GM19467 (cell line): ENCODE data around the gene PDK3.

Experiments
- ATAC-seq: cut with Tn5 transposase; IDR thresholded peaks from one replicate; pipeline ENCODE4 v1.9.1; 2021; ENCODE audit warnings: mild to moderate bottlenecking, moderate library complexity; ENCODE audit not compliant: unreplicated experiment

The PDK3 gene

GRCh38 chrX:24480400-24480865 lies 15.3 kb downstream of the PDK3 start:
- ATAC-seq: peak; percentile 38

GRCh38 chrX:24482823-24483415 lies 17.8 kb downstream of the PDK3 start:
- ATAC-seq: no peak

- no peak for ATAC-seq
Observed at GRCh38 chrX:24483596-24483995, 18.5 kb downstream of the PDK3 start.

GRCh38 chrX:24485323-24485722 lies 20.2 kb downstream of the PDK3 start:
- ATAC-seq: no peak

GRCh38 chrX:24485976-24486680 lies 21.0 kb downstream of the PDK3 start:
- ATAC-seq: no peak

- ATAC-seq: no peak
Observed at GRCh38 chrX:24487571-24487970, 22.5 kb downstream of the PDK3 start.

GRCh38 chrX:24491741-24492140 lies 26.7 kb downstream of the PDK3 start:
- ATAC-seq: no peak

GRCh38 chrX:24493740-24494581 lies 28.9 kb downstream of the PDK3 start:
- ATAC-seq: no peak

- no peak for ATAC-seq
Observed at GRCh38 chrX:24494647-24495075, 29.6 kb downstream of the PDK3 start.

- ATAC-seq: no peak
Observed at GRCh38 chrX:24495700-24496099, 30.6 kb downstream of the PDK3 start.

GRCh38 chrX:24498181-24498580 lies 33.1 kb downstream of the PDK3 start:
- no peak for ATAC-seq

- no peak for ATAC-seq
Observed at GRCh38 chrX:24498975-24499374, 33.9 kb downstream of the PDK3 start.

GRCh38 chrX:24506082-24506481 lies 41.0 kb downstream of the PDK3 start:
- no peak for ATAC-seq

GRCh38 chrX:24508375-24508774 lies 43.3 kb downstream of the PDK3 start:
- no peak for ATAC-seq

- ATAC-seq: no peak
Observed at GRCh38 chrX:24513416-24513815, 48.3 kb downstream of the PDK3 start.

GRCh38 chrX:24515447-24515846 lies 50.4 kb downstream of the PDK3 start:
- ATAC-seq: no peak

GRCh38 chrX:24520472-24520871 lies 55.4 kb downstream of the PDK3 start:
- no peak for ATAC-seq

GRCh38 chrX:24525455-24525854 lies 60.4 kb downstream of the PDK3 start:
- ATAC-seq: no peak

GRCh38 chrX:24526616-24527015 lies 61.5 kb downstream of the PDK3 start:
- ATAC-seq: no peak

- ATAC-seq: no peak
Observed at GRCh38 chrX:24528605-24529004, 63.5 kb downstream of the PDK3 start.

- ATAC-seq: no peak
Observed at GRCh38 chrX:24536551-24536950, 71.5 kb downstream of the PDK3 start.

GRCh38 chrX:24542756-24543155 lies 77.7 kb downstream of the PDK3 start:
- ATAC-seq: no peak
